NOMO-1 treated with DMSO at 0.1 percent for 48 hours (cell line): ENCODE data around the gene MTHFS.
"Not testable (repeated sequence)": the region's sequence is repeated elsewhere in the genome, so short reads cannot be mapped to it uniquely, and the experiment has no call there.

Experiments
- DNase-seq: peaks from one replicate; lab custom pipeline; 2025; ENCODE audit not compliant: unreplicated experiment; lab: John Stamatoyannopoulos, UW

The MTHFS gene

GRCh38 chr15:79896634-79897379 lies at the start of gene MTHFS:
Gene MTHFS, minus strand, starts transcription at chr15:79897014. Its CDS starts 26 bp downstream, at chr15:79896988.
- peak; percentile 77 for DNase-seq

DNA sequence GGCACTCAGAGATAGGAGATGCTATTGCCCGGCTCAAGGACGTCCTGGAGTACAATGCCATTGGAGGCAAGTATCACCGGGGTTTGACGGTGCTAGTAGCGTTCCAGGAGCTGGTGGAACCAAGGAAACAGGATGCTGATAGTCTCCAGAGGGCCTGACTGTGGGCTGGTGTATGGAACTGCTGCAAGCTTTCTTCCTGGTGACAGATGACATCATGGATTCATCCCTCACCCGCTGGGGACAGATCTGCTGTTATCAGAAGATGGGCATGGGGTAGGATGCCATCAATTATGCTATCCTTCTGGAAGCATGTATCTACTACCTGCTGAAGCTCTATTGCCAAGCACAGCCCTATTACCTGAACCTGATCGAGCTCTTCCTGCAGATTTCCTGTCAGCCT lies 47.8 kb upstream of the MTHFS start:
- no peak for DNase-seq

DNA sequence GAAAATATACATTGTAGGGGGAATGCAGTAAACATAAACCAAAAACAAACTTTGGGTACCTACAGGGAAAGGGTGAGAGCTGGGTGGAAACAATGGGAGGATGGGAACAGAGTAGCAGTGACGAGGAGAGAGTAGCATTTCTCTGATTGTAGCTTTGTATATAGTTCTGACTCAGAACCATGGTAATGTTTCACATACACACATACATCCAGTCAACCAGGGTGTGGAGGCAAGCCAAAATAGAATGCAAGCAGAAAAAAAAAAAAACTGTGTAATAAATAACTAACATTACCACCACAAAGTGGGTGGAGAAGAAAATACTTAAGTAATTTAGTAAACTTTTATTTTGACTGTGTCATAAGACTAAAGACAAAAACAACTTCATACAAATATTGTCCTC lies 47.0 kb upstream of the MTHFS start:
- no peak for DNase-seq

DNA sequence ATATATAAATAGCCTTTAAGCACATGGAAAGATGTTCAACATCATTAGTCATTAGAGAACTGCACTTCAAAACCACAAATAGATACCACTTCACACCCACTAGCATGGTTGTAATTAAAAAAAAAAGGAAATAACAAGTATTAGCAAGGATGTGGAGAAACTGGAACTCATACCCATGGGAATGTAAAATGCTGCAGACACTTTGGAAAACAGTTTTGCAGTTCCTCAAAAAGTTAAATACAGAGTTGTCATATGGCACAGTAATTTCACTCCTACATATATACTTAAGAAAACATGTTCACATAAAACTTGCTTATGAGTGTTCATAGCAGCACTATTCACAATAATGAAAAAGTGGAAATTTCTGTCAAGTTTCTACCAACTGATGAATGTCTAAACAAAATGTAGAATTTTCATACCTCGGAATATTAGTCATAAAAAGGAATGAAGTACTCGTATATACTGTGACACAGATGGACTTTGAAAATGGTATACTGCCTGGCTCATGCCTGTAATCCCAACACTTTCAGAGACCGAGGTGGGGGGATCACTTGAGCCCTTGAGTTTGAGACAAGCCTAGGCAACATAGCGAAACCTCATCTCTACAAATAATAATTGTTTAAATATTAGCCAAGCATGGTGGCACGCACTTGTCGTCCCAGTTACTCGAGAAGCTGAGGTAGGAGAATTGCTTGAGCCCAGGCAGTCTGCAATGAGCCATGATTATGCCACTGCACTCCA lies 46.1 kb upstream of the MTHFS start:
- peak; percentile 38 for DNase-seq

DNA sequence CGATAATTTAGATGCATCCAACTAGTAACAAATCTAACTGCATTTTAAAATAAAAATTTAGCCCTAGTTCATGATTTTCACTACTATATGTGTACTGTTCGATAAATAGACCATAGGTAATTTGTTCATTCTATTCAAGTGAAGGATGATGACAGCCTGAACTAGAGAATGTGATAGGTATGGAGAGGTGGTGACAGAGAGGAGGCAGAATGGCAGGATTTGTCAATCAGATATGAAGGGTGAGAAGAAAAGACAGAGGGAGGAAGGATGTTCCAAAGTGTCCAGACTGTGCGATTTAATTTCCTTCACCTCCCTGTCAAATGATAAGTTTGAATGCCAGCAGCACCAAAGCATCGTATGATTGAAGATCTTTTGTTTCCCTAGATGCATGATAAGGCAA lies 42.6 kb upstream of the MTHFS start:
- no peak for DNase-seq

- no peak for DNase-seq
These were observed 41.3 kb upstream of the MTHFS start for GRCh38 chr15:79938143-79938542.

DNA sequence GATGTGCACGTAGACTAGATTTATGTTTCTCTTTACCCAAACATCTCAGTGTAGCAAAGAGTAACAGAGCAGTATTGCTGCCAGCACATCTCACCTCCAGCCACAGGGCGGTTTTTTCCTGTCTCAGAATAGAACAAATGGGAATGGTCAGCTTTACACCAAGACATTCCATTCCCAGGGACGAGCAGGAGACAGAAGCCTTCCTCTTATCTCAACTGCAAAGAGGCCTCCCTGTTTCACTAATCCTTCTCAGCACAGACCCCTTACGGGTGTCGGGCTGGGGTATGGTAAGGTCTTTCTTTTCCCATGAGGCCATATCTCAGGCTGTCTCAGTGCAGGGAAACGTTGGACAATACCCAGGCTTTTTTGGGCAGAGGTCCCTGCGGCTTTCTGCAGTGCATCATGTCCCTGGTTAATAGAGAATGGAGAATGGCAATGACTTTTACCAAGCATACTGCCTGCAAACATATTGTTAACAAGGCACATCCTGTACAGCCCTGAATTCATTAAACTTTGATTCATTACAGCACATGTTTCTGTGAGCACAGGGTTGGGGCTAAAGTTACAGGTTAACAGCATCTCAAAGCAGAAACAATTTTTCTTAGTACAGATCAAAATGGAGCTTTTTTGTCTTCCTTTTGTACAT lies 38.9 kb upstream of the MTHFS start:
- not testable (repeated sequence) for DNase-seq

- no peak for DNase-seq
These were observed 36.4 kb upstream of the MTHFS start for GRCh38 chr15:79933231-79933630.

- no peak for DNase-seq
These were observed 35.6 kb upstream of the MTHFS start for GRCh38 chr15:79932447-79932846.

DNA sequence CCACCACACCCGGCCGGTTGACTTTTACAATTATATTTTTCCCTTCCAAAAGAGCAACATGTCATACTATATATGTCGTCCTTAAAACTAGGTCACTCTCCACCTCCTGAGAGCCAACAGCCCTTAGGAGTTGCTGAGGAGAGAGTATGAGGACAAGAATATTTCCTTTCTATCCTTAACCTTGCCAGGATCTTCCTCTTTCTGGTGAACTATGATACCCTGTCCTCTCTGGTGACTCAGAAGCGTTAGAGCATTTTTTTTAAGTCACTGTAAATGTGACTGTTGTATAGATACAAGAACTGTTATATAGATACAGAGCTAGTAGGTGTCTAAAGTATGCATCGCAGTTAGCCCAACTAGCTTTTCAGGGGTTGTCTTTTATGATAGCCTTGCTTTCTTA lies 33.7 kb upstream of the MTHFS start:
- DNase-seq = peak; percentile 54

DNA sequence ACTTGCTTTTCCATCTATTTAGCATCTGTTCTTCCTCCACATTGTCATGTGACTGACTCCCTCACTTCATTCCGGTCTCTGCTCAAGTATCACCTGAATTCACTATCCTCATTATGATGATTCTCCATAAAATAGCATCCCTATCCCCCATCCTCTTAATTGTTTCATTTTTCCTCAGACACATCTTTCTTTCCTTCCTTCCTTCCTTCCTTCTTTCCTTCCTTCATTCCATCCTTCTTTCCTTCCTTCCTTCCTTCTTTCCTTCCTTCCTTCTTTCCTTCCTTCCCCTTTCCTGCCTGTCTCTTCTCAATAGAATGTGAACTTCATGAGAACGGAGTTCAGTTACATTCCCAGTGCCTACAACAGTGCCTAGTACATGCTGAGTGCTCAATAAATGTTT lies 32.6 kb upstream of the MTHFS start:
- no peak for DNase-seq

GRCh38 chr15:79926116-79926515 lies 29.3 kb upstream of the MTHFS start:
- DNase-seq = not testable (repeated sequence)

DNA sequence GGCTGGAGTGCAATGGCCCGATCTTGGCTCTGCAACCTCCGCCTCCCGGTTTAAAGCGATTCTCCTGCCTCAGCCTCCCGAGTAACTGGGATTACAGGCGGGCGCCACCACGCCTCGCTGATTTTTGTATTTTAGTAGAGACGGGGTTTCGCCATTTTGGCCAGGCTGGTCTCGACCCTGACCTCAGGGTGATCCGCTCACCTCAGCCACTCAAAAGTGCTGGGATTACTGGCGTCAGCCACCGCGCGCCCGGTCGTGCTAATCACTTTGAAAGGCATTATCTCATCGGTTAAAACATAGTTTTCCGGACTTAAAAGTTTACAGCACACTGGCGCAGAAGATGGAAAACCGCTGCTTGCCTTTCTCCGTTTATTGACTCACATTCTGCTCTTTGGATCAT lies 27.6 kb upstream of the MTHFS start:
- DNase-seq = no peak

GRCh38 chr15:79923515-79924169 lies 26.8 kb upstream of the MTHFS start:
- DNase-seq = peak; percentile 97

GRCh38 chr15:79923079-79923514 lies 26.3 kb upstream of the MTHFS start:
- DNase-seq = peak; percentile 48

DNA sequence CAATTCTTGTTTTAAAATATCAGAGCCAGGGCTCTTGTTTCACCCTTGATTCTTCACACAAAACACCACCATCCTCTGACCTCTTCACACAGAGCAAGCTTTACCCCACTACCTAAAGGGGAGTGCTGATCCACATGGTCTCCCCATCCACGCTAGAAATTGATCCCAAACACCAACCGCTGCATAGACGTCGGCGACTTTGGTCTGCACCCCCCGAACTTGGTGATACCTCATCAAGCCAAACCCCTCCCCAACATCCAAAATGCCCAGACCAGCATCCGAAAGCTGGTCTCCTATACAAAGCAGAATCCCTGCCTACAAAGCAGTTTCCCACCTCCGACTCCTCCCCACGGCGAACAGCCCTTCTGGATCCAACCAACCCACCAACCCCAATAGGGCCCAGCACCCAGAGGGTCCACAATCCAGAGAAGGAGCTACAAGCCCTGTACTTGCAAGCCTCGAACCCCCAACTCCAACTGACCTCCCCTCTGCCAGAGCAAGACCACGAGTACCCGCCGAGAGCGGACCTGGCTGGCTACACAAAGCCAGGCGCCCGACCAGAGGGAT lies 25.8 kb upstream of the MTHFS start:
- no peak for DNase-seq

- no peak for DNase-seq
These were observed 23.1 kb upstream of the MTHFS start for GRCh38 chr15:79919749-79920511.

DNA sequence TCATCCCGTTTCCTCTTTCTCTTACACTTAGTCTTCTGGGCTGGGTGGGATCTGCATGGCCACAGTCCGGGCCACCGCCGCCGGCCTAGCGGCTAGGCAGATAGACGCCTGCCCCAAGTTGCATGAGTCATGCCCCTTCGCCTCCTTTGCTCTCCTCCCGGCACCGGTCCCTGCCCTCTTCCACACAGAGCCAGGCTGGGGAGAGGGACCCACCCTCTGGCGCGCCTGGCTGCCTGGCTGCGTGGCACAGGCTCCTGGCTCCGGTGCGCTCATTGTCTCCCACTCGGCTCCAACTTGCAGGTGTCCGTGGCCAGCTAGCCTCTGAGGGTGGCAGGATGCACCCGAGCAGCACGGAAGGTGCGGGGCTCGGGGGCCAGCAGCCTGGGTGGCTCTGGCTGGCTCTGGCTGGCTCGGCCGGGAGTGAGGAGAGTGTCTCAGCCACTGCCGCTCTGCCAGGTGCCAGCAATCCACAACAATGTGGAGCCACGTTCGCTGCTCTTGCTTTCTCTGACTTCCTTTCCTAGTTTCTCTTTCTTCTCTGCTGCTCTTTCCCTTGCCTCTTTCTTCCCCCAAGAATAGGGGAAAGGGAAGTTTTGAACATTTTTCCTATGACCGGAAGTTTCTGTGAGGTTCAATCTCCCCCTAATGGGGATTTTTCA lies 22.4 kb upstream of the MTHFS start:
- DNase-seq = no peak

- DNase-seq = no peak
These were observed 21.5 kb upstream of the MTHFS start for GRCh38 chr15:79918278-79918677.
